ENCODE measurements around the gene POU6F1. TPM values are rescaled to one million over a fixed set of nuclear protein-coding genes. Genes with fewer than 3 reads are reported as not detected.

Gene POU6F1
- total and polyA plus RNA-seq, 12 donors: 4.1 to 13.9 (median 7.8) TPM

- no peak for ATAC-seq
- H3K9me3 ChIP-seq: no peaks in the 10 kb centered on the region
- intact Hi-C loops (cut with DNase I): loop anchor here in 3 of 10 donors (10.0 kb wide), 1 partner anchor 197 kb away; the partner anchor contains the start of gene LETMD1 (in 3 of the 3)
- peaks cover 8 to 80% (median 40%) of the 10 kb centered on the region in 9 donors for H3K4me1 ChIP-seq
- no peak for TF ChIP-seq CTCF (IDR thresholded peaks at IDR 0.05)
- no peak overlapping the region for H3K4me3 ChIP-seq
- H3K27ac ChIP-seq: peak overlapping the region in 2 of 10 donors; percentile 30 to 100
- peaks cover 0 to 65% (median 43%) of the 10 kb centered on the region in 9 donors for H3K36me3 ChIP-seq
- WGBS, 2 donors: 76 to 86% methylated on average over 7 of the region's 7 CpGs
- no peak for DNase-seq
- H3K27me3 ChIP-seq: no peaks in the 10 kb centered on the region
These were observed 24.3 kb upstream of the POU6F1 start for GRCh38 chr12:51242120-51242519.

GRCh38 chr12:51240971-51241370, 23.1 kb upstream of the POU6F1 start:
- no peak for DNase-seq
- intact Hi-C loops (cut with DNase I): loop anchor here in 3 of 10 donors (10.0 kb wide), 1 partner anchor 196 kb away; the partner anchor contains the start of gene LETMD1 (in 3 of the 3)
- Histone ChIP-seq H3K27ac (peak overlapping the region in 2 of 10 donors; percentile 98 to 100), H3K4me1 (peaks cover 8 to 69% (median 31%) of the 10 kb centered on the region in 9 donors), H3K27me3 (no peaks in the 10 kb centered on the region), H3K4me3 (peak overlapping the region in 2 of 10 donors; percentile 74 to 100), H3K36me3 (peaks cover 0 to 62% (median 43%) of the 10 kb centered on the region in 9 donors), H3K9me3 (no peaks in the 10 kb centered on the region)
- WGBS, 2 donors: 55 to 78% methylated on average over 2 of the region's 2 CpGs
- TF ChIP-seq CTCF (IDR thresholded peaks at IDR 0.05): no peak
- no peak for ATAC-seq

- Histone ChIP-seq H3K4me3 (peak within 1 kb of the TSS; percentile 68 to 100 (median 92)), H3K9me3 (no peaks in the 10 kb centered on the region), H3K27me3 (no peaks in the 10 kb centered on the region), H3K4me1 (peaks cover 8 to 47% (median 21%) of the 10 kb centered on the region in 9 donors), H3K27ac (peak within 1 kb of the TSS; percentile 96 to 100 (median 100)), H3K36me3 (peaks cover 0 to 39% (median 35%) of the 10 kb centered on the region in 9 donors)
- ATAC-seq (peak; percentile 98 to 99 (median 99)), DNase-seq (peak; percentile 96 to 97)
- intact Hi-C loops (cut with DNase I): loop anchor here in 6 of 10 donors (1.0 to 10.0 kb wide), 4 partner anchors 20 to 191 kb away; partner anchors contain the start of genes CSRNP2 (in 3 of the 6), TFCP2 (in 3 of the 6) and POU6F1 (in 2 of the 6)
- peak in 6 of 9 donors; percentile 6 to 54 (median 37) for TF ChIP-seq CTCF (IDR thresholded peaks at IDR 0.05)
- 0 to 1% methylated on average over 70 of the region's 70 CpGs for WGBS, 2 donors
These were observed 20.9 kb upstream of the POU6F1 start, which contains the start of gene DAZAP2 for GRCh38 chr12:51238510-51239334. Gene DAZAP2, plus strand, starts transcription at chr12:51238826. Its CDS starts 82 bp downstream, at chr12:51238908.

GRCh38 chr12:51238037-51238509, 20.2 kb upstream of the POU6F1 start:
- Histone ChIP-seq H3K36me3 (peaks cover 0 to 33% (median 30%) of the 10 kb centered on the region in 9 donors), H3K9me3 (no peaks in the 10 kb centered on the region), H3K27ac (peak overlapping the region; percentile 96 to 100 (median 100)), H3K27me3 (no peaks in the 10 kb centered on the region), H3K4me1 (peaks cover 8 to 41% (median 21%) of the 10 kb centered on the region in 9 donors), H3K4me3 (peak overlapping the region; percentile 68 to 100 (median 92))
- no peak for DNase-seq
- peak in 1 of 8 donors; percentile 4 for ATAC-seq
- intact Hi-C loops (cut with DNase I): loop anchor here in 6 of 10 donors (1.0 to 10.0 kb wide), 4 partner anchors 19 to 191 kb away; partner anchors contain the start of genes CSRNP2 (in 3 of the 6), TFCP2 (in 3 of the 6) and POU6F1 (in 2 of the 6)
- TF ChIP-seq CTCF (IDR thresholded peaks at IDR 0.05): no peak
- 10% methylated on average over 10 of the region's 10 CpGs for WGBS, 2 donors

Data from heart right ventricle (tissue), 16 donors.